ENCODE results near the gene USP35.

DNA sequence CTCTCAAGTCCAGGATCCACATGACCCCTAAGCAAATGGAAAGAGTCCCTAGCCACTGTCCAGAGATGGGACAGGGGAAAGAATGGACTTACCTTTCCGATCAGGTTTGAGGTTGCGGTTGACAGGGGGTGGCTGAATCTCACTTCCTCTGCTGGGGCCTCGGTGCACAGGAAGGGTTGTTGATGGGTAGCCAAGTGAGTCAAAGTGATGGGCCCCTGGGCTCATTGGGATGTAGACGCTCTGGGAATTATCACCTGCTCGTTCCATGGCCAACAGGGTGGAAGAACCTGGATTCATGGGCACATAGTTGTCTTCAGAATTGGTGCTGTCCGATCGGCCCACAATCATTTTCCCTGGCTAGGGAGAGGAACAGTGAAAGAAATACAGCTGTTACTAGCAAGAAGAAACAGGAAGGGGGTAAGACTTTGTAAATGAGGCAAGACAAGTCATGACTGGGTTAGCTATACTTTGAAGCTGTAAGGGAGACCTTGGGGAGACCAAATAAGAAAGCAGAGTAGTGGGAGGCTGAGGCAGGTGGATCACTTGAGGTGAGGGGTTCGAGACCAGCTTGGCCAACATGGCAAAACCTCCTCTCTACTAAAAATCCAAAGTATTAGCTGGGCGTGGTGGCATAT lies 34.7 kb downstream of the USP35 start:
- no peak for TF ChIP-seq POLR2AphosphoS5 (IDR thresholded peaks at IDR 0.05; ENCODE audit: insufficient read depth in 1 of 2, low read depth in 1 of 2)
- TF ChIP-seq, protein P1, sequence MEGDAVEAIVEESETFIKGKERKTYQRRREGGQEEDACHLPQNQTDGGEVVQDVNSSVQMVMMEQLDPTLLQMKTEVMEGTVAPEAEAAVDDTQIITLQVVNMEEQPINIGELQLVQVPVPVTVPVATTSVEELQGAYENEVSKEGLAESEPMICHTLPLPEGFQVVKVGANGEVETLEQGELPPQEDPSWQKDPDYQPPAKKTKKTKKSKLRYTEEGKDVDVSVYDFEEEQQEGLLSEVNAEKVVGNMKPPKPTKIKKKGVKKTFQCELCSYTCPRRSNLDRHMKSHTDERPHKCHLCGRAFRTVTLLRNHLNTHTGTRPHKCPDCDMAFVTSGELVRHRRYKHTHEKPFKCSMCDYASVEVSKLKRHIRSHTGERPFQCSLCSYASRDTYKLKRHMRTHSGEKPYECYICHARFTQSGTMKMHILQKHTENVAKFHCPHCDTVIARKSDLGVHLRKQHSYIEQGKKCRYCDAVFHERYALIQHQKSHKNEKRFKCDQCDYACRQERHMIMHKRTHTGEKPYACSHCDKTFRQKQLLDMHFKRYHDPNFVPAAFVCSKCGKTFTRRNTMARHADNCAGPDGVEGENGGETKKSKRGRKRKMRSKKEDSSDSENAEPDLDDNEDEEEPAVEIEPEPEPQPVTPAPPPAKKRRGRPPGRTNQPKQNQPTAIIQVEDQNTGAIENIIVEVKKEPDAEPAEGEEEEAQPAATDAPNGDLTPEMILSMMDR (IDR thresholded peaks at IDR 0.05), result no peak
- TF ChIP-seq POLR2A (IDR thresholded peaks at IDR 0.05), result no peak
